D721Med (cell line): Measurements from ENCODE around the gene UMAD1.

Experiments
- DNase-seq: peaks from one replicate; pipeline ENCODE4 v3.0.0; 2011; ENCODE audit warnings: low spot score; ENCODE audit not compliant: insufficient read length
- FAIRE-seq: peaks from 2 replicates; lab custom pipeline; 2011; peaks lifted over from hg19 to GRCh38; lab: Jason Lieb, UNC
- TF ChIP-seq, protein P1 (sequence below): IDR thresholded peaks from 2 replicates; pipeline ENCODE4 v1.5.1; 2012; ENCODE audit warnings: mild to moderate bottlenecking, control low read depth; ENCODE audit not compliant: insufficient read depth; ENCODE audit errors: missing control alignments

Gene UMAD1

DNA sequence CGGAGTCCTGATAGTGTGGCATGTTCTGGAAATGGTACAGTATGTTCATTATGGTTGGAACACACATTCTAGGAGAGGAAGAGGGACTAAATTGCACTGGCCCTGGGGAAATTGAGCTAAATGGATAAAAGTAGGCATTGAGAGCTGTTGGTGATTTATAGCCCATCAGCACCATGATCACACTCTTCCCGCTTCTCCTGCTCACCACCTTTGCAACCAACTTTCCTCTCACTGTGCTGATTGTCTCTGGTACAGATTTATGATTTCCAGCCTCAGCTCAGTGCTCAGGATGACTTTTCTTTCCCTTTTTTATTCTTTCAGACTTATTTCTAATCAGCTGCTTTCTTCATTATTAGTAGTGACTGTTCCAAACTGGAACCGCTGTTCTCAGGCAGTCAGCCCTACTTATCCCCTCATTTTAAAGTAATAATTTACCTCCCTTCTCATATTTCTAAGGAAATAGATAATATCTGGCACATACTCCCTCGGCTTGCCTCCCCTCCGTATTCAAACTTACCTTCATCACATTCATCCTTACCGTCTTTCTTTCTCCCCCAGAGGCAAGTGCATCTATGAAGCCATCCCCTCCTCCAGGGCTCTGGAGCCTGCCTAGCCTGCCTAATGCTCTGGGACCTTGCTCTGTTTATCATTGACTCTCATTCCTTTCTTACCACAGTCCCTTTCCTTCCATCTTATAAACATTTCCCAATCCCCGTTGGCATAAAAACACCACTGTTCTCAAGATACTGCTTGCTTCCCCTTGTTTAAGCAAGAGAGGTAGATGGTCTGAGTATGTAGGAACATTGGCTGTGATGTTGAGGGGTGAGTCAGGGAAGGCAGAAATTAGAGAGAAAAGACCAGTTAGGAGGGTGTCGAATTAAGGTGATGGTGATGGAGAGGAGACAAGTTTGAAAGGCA, 129.4 kb downstream of the UMAD1 start:
- TF ChIP-seq, protein P1, sequence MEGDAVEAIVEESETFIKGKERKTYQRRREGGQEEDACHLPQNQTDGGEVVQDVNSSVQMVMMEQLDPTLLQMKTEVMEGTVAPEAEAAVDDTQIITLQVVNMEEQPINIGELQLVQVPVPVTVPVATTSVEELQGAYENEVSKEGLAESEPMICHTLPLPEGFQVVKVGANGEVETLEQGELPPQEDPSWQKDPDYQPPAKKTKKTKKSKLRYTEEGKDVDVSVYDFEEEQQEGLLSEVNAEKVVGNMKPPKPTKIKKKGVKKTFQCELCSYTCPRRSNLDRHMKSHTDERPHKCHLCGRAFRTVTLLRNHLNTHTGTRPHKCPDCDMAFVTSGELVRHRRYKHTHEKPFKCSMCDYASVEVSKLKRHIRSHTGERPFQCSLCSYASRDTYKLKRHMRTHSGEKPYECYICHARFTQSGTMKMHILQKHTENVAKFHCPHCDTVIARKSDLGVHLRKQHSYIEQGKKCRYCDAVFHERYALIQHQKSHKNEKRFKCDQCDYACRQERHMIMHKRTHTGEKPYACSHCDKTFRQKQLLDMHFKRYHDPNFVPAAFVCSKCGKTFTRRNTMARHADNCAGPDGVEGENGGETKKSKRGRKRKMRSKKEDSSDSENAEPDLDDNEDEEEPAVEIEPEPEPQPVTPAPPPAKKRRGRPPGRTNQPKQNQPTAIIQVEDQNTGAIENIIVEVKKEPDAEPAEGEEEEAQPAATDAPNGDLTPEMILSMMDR: no peak
- DNase-seq (no peak), FAIRE-seq (no peak)

DNA sequence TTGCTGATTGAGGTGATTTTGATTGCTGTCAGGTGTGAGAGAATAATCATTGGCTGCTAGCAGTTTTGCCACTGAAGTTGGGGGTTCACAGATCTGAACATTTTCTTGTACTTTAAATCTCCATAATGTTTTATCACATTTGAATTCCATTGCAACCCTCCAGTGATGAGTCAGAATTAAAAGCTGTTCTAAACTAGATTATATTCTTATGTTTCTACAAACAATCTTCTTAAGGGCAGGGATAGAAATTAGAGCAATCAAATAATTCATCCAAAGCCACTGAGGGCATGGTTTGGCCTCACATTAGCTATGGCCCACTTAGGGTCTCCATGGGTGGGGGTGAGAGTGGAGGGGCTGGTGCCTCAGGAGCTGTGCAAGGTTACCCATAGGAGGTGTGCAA, 130.9 kb downstream of the UMAD1 start:
- TF ChIP-seq, protein P1: no peak
- no peak for FAIRE-seq
- no peak for DNase-seq

DNA sequence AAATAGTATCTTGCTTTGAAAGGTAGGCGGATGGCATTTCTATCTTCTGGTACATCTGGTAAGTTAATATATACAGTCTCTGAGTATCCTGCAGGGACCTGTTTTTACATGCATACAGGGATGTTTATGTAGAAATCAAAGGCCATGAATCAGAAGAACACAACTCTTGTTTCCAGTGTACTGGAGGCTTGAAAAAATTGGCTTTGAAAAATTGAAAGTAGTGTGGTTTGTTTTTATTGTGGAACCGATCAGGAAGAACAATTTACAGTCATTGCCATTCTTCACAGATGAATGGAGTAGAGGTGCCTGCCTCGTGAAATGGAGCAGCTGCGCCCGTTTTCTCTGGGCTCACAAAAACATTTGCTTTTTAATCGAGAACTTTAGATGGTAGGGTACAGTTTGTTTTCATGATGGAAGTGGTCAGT, 131.9 kb downstream of the UMAD1 start:
- FAIRE-seq (peak; percentile 11), DNase-seq (no peak)
- TF ChIP-seq, protein P1: no peak

DNA sequence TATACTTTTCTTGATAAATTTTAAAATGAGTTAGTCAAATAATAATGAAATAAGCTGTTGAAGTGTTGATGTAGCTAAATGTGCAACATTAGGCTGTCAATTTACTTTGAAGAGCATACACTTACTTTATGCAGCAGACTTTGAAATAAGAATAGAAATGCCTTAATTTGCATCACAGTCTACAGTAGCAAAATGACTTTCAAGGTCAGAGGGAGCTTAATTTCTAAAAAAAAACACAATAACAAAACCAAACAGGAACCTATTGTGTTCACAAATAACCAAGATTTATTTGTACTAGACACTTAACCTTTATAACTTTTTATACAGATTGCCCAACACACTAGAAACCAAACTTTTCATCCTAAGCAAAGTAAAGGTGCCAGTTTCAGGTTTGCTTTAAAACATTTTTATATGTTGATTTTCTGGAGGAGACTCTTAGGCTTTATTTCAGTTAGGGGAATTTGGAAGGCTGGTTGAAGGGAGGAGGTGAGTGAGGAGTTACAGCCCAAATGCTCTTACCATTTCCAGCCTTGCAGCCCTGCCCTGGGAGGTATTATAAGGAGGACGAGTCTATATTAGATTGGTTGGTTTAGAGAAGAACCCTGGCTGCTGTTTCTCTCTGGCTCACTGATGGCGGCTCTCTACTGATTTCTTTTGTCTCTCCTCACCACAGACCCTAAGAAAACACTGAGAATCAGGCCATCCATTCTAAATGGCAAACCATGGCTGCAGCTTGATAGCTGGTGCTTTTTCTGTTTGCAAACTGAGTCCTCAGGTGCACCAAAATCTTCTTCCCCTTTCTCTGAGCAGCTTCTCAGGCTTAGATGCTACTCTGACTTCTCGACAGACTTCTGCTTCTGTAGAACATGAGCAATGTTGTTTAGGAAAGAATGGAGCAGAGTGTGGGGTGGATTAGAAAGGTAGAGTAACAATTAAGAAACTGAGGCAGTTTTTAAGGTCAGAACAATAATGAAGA, 133.1 kb downstream of the UMAD1 start:
- TF ChIP-seq, protein P1: no peak
- FAIRE-seq: no peak
- no peak for DNase-seq

DNA sequence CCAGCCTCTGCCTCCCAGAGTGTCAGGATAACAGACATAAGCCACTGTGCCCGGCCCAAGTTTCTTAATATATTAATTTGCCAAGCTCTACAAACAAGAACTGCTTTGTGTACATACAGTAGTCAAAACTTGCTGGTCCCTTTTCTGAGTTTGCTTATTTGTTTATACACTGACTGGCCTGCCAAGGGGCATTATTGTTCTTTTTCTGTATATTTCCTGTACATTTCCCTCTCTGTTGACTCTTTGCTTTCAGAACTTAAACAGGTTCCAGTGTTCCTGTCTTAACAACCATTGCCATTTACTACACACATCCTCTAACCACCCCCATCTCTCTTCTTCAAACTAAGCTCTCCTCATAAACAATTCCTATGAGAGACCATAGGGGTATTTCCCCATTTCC, 139.3 kb downstream of the UMAD1 start:
- TF ChIP-seq, protein P1: no peak
- FAIRE-seq: no peak
- DNase-seq: no peak

DNA sequence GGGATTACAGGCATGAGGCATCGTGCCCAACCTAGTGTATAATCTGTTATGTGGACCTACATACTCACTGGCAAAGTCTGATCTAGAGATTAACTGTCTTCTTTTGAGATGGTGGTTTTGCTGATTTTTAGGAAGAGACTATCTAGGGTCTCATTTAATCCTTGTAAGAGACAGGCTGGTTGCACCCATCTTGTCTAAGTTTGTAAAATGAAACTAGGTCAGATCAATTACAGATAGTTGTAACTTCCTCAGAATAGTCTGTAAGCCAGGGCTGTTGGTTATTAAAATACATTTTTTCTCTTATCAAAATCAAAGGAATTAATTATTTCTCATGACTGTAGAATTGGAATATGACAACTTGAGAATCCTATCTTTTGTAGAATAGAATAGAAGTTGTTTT, 142.4 kb downstream of the UMAD1 start:
- TF ChIP-seq, protein P1: no peak
- DNase-seq: no peak
- FAIRE-seq: no peak
